ENCODE measurements around the gene SDK1.

SDK1 gene

GRCh38 chr7:3283130-3283704, 17.8 kb upstream of the SDK1 start:
- DNase-seq (ENCODE audit: low read depth): no peak

GRCh38 chr7:3285652-3286051, 15.4 kb upstream of the SDK1 start:
- no peak for DNase-seq (ENCODE audit: low read depth)

- DNase-seq (ENCODE audit: low read depth): no peak
Observed at GRCh38 chr7:3289996-3290395, 11.1 kb upstream of the SDK1 start.

GRCh38 chr7:3292694-3293093, 8.4 kb upstream of the SDK1 start:
- DNase-seq (ENCODE audit: low read depth): no peak

- DNase-seq (ENCODE audit: low read depth): no peak
Observed at GRCh38 chr7:3294432-3295100, 6.5 kb upstream of the SDK1 start.

- no peak for DNase-seq (ENCODE audit: low read depth)
Observed at GRCh38 chr7:3297105-3297819, 3.8 kb upstream of the SDK1 start.

GRCh38 chr7:3300221-3300650, 816 bp upstream of the SDK1 start:
- no peak for DNase-seq (ENCODE audit: low read depth)

- no peak for DNase-seq (ENCODE audit: low read depth)
Observed at GRCh38 chr7:3301449-3301731, 338 bp downstream of the SDK1 start.

- DNase-seq (ENCODE audit: low read depth): no peak
Observed at GRCh38 chr7:3301831-3302618, 973 bp downstream of the SDK1 start.

GRCh38 chr7:3302681-3303320, 1.7 kb downstream of the SDK1 start:
- DNase-seq (ENCODE audit: low read depth): no peak

- no peak for DNase-seq (ENCODE audit: low read depth)
Observed at GRCh38 chr7:3304131-3304530, 3.1 kb downstream of the SDK1 start.

- DNase-seq (ENCODE audit: low read depth): no peak
Observed at GRCh38 chr7:3307435-3307834, 6.4 kb downstream of the SDK1 start.

- no peak for DNase-seq (ENCODE audit: low read depth)
Observed at GRCh38 chr7:3309140-3309539, 8.1 kb downstream of the SDK1 start.

GRCh38 chr7:3309956-3310355, 8.9 kb downstream of the SDK1 start:
- no peak for DNase-seq (ENCODE audit: low read depth)

GRCh38 chr7:3310884-3311283, 9.8 kb downstream of the SDK1 start:
- DNase-seq (ENCODE audit: low read depth): no peak

- no peak for DNase-seq (ENCODE audit: low read depth)
Observed at GRCh38 chr7:3312583-3312982, 11.5 kb downstream of the SDK1 start.

- DNase-seq (ENCODE audit: low read depth): no peak
Observed at GRCh38 chr7:3318874-3319273, 17.8 kb downstream of the SDK1 start.

- DNase-seq (ENCODE audit: low read depth): no peak
Observed at GRCh38 chr7:3321206-3321605, 20.2 kb downstream of the SDK1 start.

- DNase-seq (ENCODE audit: low read depth): no peak
Observed at GRCh38 chr7:3321745-3322144, 20.7 kb downstream of the SDK1 start.

- no peak for DNase-seq (ENCODE audit: low read depth)
Observed at GRCh38 chr7:3326246-3326645, 25.2 kb downstream of the SDK1 start.

GRCh38 chr7:3327099-3327498, 26.0 kb downstream of the SDK1 start:
- no peak for DNase-seq (ENCODE audit: low read depth)

GRCh38 chr7:3327655-3328054, 26.6 kb downstream of the SDK1 start:
- DNase-seq (ENCODE audit: low read depth): no peak

Data from activated T-cell treated with anti-CD3 and anti-CD28 coated beads for 48 hours (primary cell).